Breast epithelium (tissue), 3 donors: ENCODE measurements around the gene PRIMA1.

ENCODE experiments used
- POLR2AphosphoS5 ChIP-seq, 3 donors: sonication (generic); formaldehyde crosslinking; IDR thresholded peaks; one replicate each; pipeline ENCODE4 v1.6.1; 2017; ENCODE audit warnings: antibody characterized with exemption in 3 of 3
- TF ChIP-seq, protein P1 (sequence below), 3 donors: fragments of 450-650 bp; IDR thresholded peaks; one replicate each; pipeline ENCODE4 v1.5.1; 2016 to 2017; ENCODE audit warnings: antibody characterized with exemption in 3 of 3, mild to moderate bottlenecking in 3 of 3, moderate library complexity in 3 of 3

DNA sequence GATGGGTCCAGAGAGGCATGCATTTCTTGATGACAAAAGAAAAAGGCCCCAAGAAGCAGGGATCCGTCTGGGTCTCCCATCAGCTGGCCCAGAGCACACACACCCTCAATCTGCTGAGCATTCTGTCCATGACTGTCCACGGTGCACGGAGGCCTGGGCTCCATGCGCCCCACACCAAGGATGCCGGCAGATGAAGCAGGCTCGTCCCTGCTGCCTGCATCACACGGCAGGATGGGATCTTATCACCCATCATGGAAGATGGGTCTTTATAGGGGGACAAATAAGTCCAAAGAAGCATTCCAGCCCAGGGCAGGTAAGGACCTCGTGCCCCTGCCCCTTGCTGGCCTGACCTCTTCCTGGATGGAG, 59.7 kb downstream of the PRIMA1 start:
- TF ChIP-seq, protein P1, sequence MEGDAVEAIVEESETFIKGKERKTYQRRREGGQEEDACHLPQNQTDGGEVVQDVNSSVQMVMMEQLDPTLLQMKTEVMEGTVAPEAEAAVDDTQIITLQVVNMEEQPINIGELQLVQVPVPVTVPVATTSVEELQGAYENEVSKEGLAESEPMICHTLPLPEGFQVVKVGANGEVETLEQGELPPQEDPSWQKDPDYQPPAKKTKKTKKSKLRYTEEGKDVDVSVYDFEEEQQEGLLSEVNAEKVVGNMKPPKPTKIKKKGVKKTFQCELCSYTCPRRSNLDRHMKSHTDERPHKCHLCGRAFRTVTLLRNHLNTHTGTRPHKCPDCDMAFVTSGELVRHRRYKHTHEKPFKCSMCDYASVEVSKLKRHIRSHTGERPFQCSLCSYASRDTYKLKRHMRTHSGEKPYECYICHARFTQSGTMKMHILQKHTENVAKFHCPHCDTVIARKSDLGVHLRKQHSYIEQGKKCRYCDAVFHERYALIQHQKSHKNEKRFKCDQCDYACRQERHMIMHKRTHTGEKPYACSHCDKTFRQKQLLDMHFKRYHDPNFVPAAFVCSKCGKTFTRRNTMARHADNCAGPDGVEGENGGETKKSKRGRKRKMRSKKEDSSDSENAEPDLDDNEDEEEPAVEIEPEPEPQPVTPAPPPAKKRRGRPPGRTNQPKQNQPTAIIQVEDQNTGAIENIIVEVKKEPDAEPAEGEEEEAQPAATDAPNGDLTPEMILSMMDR (IDR thresholded peaks at IDR 0.05): no peak
- no peak for TF ChIP-seq POLR2AphosphoS5 (IDR thresholded peaks at IDR 0.05)
